ENCODE data around the gene GRM4.

Gene GRM4

DNA sequence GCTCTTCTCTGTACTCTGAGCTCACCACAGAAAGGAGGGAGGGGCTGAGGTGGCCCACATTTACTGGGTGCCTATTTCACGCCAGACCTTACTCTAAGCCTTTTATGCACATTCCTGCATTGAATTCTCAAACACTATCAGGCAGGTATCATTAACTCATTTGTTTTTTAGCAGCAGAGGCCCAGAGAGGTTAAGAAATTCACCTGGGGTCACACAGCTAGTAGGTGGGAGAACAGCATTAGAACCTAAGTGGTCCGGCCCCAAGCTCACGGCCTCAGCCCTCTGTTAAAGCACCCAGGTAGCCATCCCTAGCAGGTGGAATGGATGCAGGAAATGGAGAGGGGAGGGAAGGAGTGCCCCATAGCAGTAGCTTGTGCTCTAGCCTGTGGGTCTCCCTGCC is 84.5 kb downstream of the GRM4 start:
- Histone ChIP-seq H4K91ac (ENCODE audit: low read length) (no peak overlapping the region), H3K27ac (ENCODE audit: low read length, poor library complexity, severe bottlenecking) (no peak overlapping the region), H2BK120ac (ENCODE audit: low read depth, low read length) (no peak overlapping the region), H2BK5ac (ENCODE audit: low read depth, low read length, poor library complexity, severe bottlenecking) (no peak overlapping the region), H3K4me2 (ENCODE audit: low read length, poor library complexity, severe bottlenecking) (no peak overlapping the region), H3K4me3 (ENCODE audit: insufficient read depth in 1 of 2, low read depth in 1 of 2, low read length in 2 of 2) (no peak overlapping the region), H3K9ac (ENCODE audit: low read length) (no peak overlapping the region), H2AFZ (ENCODE audit: low read depth, low read length) (no peak overlapping the region), H3K79me1 (replicated peaks; ENCODE audit: low read length, poor library complexity, severe bottlenecking) (no peaks in the 10 kb centered on the region), H2AK5ac (ENCODE audit: low read length, severe bottlenecking) (no peak overlapping the region), H3K18ac (ENCODE audit: low read depth in 1 of 2, low read length in 2 of 2) (no peak overlapping the region), H3K9me3 (ENCODE audit: control insufficient read depth, low read length) (no peaks in the 10 kb centered on the region), H3K14ac (ENCODE audit: low read length in 2 of 2) (no peak overlapping the region), H3K27me3 (ENCODE audit: control insufficient read depth in 1 of 2, insufficient read depth in 1 of 2, low read length in 2 of 2) (peaks cover 67 to 74% of the 10 kb centered on the region in 2 experiments), H3K23ac (ENCODE audit: low read length in 2 of 2) (no peak overlapping the region), H3K36me3 (ENCODE audit: control insufficient read depth in 1 of 2, insufficient read depth in 2 of 2, low read depth in 1 of 2, low read length in 2 of 2) (peaks cover 0 to 2% of the 10 kb centered on the region in 2 experiments), H4K8ac (ENCODE audit: low read length) (no peak overlapping the region), H3K4me1 (ENCODE audit: control insufficient read depth, insufficient read depth, low read depth, low read length) (peaks cover under 1% of the 10 kb centered on the region), H3K4ac (ENCODE audit: low read depth in 1 of 2, low read length in 2 of 2) (no peak overlapping the region), H2BK12ac (ENCODE audit: low read length in 2 of 2) (no peak overlapping the region), H2BK15ac (ENCODE audit: low read depth, poor library complexity, severe bottlenecking) (no peak overlapping the region)
- no peak for DNase-seq
- WGBS, result 58% methylated on average over 3 of the region's 3 CpGs

DNA sequence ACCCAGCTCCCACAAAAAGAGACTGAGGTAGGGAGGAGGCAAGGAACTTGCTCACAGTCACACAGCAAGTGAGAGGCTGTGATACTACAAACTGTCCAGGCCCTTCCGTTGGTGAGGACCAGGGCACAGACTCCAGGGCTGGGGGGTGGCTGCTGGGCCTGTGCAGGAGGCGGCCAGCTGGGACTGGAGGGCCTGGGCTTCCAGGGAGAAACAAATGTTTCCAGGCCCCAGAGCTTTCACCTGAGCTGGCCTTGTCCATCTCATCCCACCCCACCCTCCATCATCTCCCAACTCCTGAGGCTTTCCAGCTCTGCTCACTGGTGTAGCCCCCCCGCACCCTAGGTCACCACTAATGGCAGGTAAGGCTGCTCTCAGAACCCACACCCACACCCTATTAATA is 86.0 kb downstream of the GRM4 start:
- Histone ChIP-seq H3K14ac (ENCODE audit: low read length in 2 of 2) (no peak overlapping the region), H3K27ac (ENCODE audit: low read length, poor library complexity, severe bottlenecking) (no peak overlapping the region), H3K23ac (ENCODE audit: low read length in 2 of 2) (no peak overlapping the region), H3K9ac (ENCODE audit: low read length) (no peak overlapping the region), H3K18ac (ENCODE audit: low read depth in 1 of 2, low read length in 2 of 2) (no peak overlapping the region), H2AFZ (ENCODE audit: low read depth, low read length) (no peak overlapping the region), H3K4ac (ENCODE audit: low read depth in 1 of 2, low read length in 2 of 2) (no peak overlapping the region), H3K79me1 (replicated peaks; ENCODE audit: low read length, poor library complexity, severe bottlenecking) (no peaks in the 10 kb centered on the region), H3K36me3 (ENCODE audit: control insufficient read depth in 1 of 2, insufficient read depth in 2 of 2, low read depth in 1 of 2, low read length in 2 of 2) (peaks cover 0 to 3% of the 10 kb centered on the region in 2 experiments), H3K4me1 (ENCODE audit: control insufficient read depth, insufficient read depth, low read depth, low read length) (peaks cover 3% of the 10 kb centered on the region), H2BK15ac (ENCODE audit: low read depth, poor library complexity, severe bottlenecking) (no peak overlapping the region), H2BK5ac (ENCODE audit: low read depth, low read length, poor library complexity, severe bottlenecking) (no peak overlapping the region), H3K4me3 (ENCODE audit: insufficient read depth in 1 of 2, low read depth in 1 of 2, low read length in 2 of 2) (no peak overlapping the region), H4K8ac (ENCODE audit: low read length) (no peak overlapping the region), H2BK12ac (ENCODE audit: low read length in 2 of 2) (no peak overlapping the region), H3K4me2 (ENCODE audit: low read length, poor library complexity, severe bottlenecking) (no peak overlapping the region), H2BK120ac (ENCODE audit: low read depth, low read length) (no peak overlapping the region), H2AK5ac (ENCODE audit: low read length, severe bottlenecking) (no peak overlapping the region), H3K9me3 (ENCODE audit: control insufficient read depth, low read length) (no peaks in the 10 kb centered on the region), H3K27me3 (ENCODE audit: control insufficient read depth in 1 of 2, insufficient read depth in 1 of 2, low read length in 2 of 2) (peaks cover 61 to 65% of the 10 kb centered on the region in 2 experiments), H4K91ac (ENCODE audit: low read length) (no peak overlapping the region)
- no peak for DNase-seq
- WGBS, result 90% methylated on average over 3 of the region's 3 CpGs

DNA sequence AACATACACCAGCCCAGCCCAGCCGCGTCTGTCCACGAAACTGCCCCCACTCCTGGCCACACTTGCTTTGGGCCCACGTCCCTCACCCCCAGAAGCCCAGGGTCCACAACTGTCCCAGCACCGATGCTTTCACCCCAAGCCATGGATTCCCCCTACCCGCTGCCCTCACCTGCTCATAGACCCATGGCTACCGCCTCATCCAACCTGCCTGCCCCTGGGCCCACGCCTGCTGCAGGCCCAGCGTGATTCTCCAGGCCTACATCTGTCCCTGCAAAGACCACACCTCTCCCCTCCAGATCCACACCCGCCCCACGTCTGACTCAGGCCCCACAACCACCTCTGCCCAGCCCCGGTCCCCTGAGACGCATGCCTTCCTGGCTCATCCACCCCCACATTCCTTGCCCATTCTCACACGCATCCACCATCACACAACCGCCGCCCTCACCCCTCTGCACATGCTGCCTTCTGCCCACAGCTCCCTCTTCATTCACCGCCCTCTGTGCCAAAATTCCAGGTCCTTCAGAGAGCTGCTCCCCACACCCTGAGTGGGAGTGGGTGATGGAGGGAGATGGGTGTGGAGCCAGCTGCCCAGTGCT is 86.7 kb downstream of the GRM4 start:
- no peaks in the 10 kb centered on the region for H3K9me3 ChIP-seq (ENCODE audit: control insufficient read depth, low read length)
- H3K27ac ChIP-seq (ENCODE audit: low read length, poor library complexity, severe bottlenecking), result no peak overlapping the region
- H3K4ac ChIP-seq (ENCODE audit: low read depth in 1 of 2, low read length in 2 of 2), result no peak overlapping the region
- H2AK5ac ChIP-seq (ENCODE audit: low read length, severe bottlenecking), result no peak overlapping the region
- no peak overlapping the region for H2BK120ac ChIP-seq (ENCODE audit: low read depth, low read length)
- H4K91ac ChIP-seq (ENCODE audit: low read length), result no peak overlapping the region
- H3K36me3 ChIP-seq (ENCODE audit: control insufficient read depth in 1 of 2, insufficient read depth in 2 of 2, low read depth in 1 of 2, low read length in 2 of 2), result peaks cover 0 to 3% of the 10 kb centered on the region in 2 experiments
- peaks cover 61 to 65% of the 10 kb centered on the region in 2 experiments for H3K27me3 ChIP-seq (ENCODE audit: control insufficient read depth in 1 of 2, insufficient read depth in 1 of 2, low read length in 2 of 2)
- no peak overlapping the region for H4K8ac ChIP-seq (ENCODE audit: low read length)
- no peak overlapping the region for H3K18ac ChIP-seq (ENCODE audit: low read depth in 1 of 2, low read length in 2 of 2)
- 72% methylated on average over 14 of the region's 17 CpGs for WGBS
- H3K23ac ChIP-seq (ENCODE audit: low read length in 2 of 2), result no peak overlapping the region
- H2AFZ ChIP-seq (ENCODE audit: low read depth, low read length), result no peak overlapping the region
- no peaks in the 10 kb centered on the region for H3K79me1 ChIP-seq (replicated peaks; ENCODE audit: low read length, poor library complexity, severe bottlenecking)
- no peak overlapping the region for H3K4me2 ChIP-seq (ENCODE audit: low read length, poor library complexity, severe bottlenecking)
- H2BK12ac ChIP-seq (ENCODE audit: low read length in 2 of 2), result no peak overlapping the region
- H3K4me3 ChIP-seq (ENCODE audit: insufficient read depth in 1 of 2, low read depth in 1 of 2, low read length in 2 of 2), result no peak overlapping the region
- no peak overlapping the region for H3K9ac ChIP-seq (ENCODE audit: low read length)
- H2BK5ac ChIP-seq (ENCODE audit: low read depth, low read length, poor library complexity, severe bottlenecking), result no peak overlapping the region
- H3K4me1 ChIP-seq (ENCODE audit: control insufficient read depth, insufficient read depth, low read depth, low read length), result peaks cover 3% of the 10 kb centered on the region
- no peak overlapping the region for H2BK15ac ChIP-seq (ENCODE audit: low read depth, poor library complexity, severe bottlenecking)
- DNase-seq, result no peak
- no peak overlapping the region for H3K14ac ChIP-seq (ENCODE audit: low read length in 2 of 2)

DNA sequence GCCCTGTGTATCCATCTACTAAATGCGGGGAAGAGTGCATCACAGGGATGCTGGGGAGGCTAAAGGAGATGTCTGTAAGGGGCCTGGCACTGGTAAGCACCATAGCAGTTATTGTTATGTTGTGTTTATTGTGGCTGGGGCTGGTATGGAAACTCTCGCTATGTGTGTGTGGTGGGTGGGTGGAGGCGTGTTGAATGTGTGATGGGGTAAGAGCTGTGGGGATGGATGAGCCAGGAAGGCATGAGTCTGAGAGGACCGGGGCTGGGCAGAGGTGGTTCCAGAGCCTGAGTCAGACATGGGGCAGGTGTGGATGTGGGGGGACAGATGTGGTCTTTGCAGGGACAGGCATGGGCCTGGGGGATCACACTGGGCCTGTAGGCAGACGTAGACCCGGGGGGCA is 88.1 kb downstream of the GRM4 start:
- WGBS, result 93% methylated on average over 6 of the region's 6 CpGs
- no peak overlapping the region for H2AFZ ChIP-seq (ENCODE audit: low read depth, low read length)
- peaks cover 58 to 64% of the 10 kb centered on the region in 2 experiments for H3K27me3 ChIP-seq (ENCODE audit: control insufficient read depth in 1 of 2, insufficient read depth in 1 of 2, low read length in 2 of 2)
- H2AK5ac ChIP-seq (ENCODE audit: low read length, severe bottlenecking), result no peak overlapping the region
- no peak for DNase-seq
- no peak overlapping the region for H2BK15ac ChIP-seq (ENCODE audit: low read depth, poor library complexity, severe bottlenecking)
- peaks cover 3% of the 10 kb centered on the region for H3K4me1 ChIP-seq (ENCODE audit: control insufficient read depth, insufficient read depth, low read depth, low read length)
- no peak overlapping the region for H3K27ac ChIP-seq (ENCODE audit: low read length, poor library complexity, severe bottlenecking)
- H3K9ac ChIP-seq (ENCODE audit: low read length), result no peak overlapping the region
- no peak overlapping the region for H3K18ac ChIP-seq (ENCODE audit: low read depth in 1 of 2, low read length in 2 of 2)
- H3K14ac ChIP-seq (ENCODE audit: low read length in 2 of 2), result no peak overlapping the region
- no peak overlapping the region for H4K91ac ChIP-seq (ENCODE audit: low read length)
- no peak overlapping the region for H2BK5ac ChIP-seq (ENCODE audit: low read depth, low read length, poor library complexity, severe bottlenecking)
- H2BK120ac ChIP-seq (ENCODE audit: low read depth, low read length), result no peak overlapping the region
- no peak overlapping the region for H3K23ac ChIP-seq (ENCODE audit: low read length in 2 of 2)
- H3K4me3 ChIP-seq (ENCODE audit: insufficient read depth in 1 of 2, low read depth in 1 of 2, low read length in 2 of 2), result no peak overlapping the region
- no peak overlapping the region for H4K8ac ChIP-seq (ENCODE audit: low read length)
- no peaks in the 10 kb centered on the region for H3K9me3 ChIP-seq (ENCODE audit: control insufficient read depth, low read length)
- peaks cover 0 to 3% of the 10 kb centered on the region in 2 experiments for H3K36me3 ChIP-seq (ENCODE audit: control insufficient read depth in 1 of 2, insufficient read depth in 2 of 2, low read depth in 1 of 2, low read length in 2 of 2)
- H3K4ac ChIP-seq (ENCODE audit: low read depth in 1 of 2, low read length in 2 of 2), result no peak overlapping the region
- no peaks in the 10 kb centered on the region for H3K79me1 ChIP-seq (replicated peaks; ENCODE audit: low read length, poor library complexity, severe bottlenecking)
- H2BK12ac ChIP-seq (ENCODE audit: low read length in 2 of 2), result no peak overlapping the region
- H3K4me2 ChIP-seq (ENCODE audit: low read length, poor library complexity, severe bottlenecking), result no peak overlapping the region

Data from mesenchymal stem cell (in vitro differentiated cells and primary cell).